Measurements from ENCODE around the gene ZNF677. TPM values are rescaled to one million over a fixed set of nuclear protein-coding genes. Genes with fewer than 3 reads are reported as not detected.
"Not testable (repeated sequence)": the region's sequence is repeated elsewhere in the genome, so short reads cannot be mapped to it uniquely, and the experiment has no call there.

Gene ZNF677
- total RNA-seq, 1 donor from 2014 or later, result 20.1 TPM

GRCh38 chr19:53196777-53197396 lies 57.8 kb downstream of the ZNF677 start:
- peak; percentile 98 for ATAC-seq
- DNase-seq (ENCODE audit: missing footprints), result peak; percentile 98
- intact Hi-C loops (cut with DNase I), result loop anchor here (1.0 to 10.0 kb wide), 6 partner anchors 57 to 550 kb away; partner anchors contain the start of genes ZNF677 and ZNF845

GRCh38 chr19:53195265-53195903 lies 59.3 kb downstream of the ZNF677 start:
- ATAC-seq (peak; percentile 46), DNase-seq (ENCODE audit: missing footprints) (no peak)
- intact Hi-C loops (cut with DNase I), result loop anchor here (5.0 to 10.0 kb wide), 5 partner anchors 118 to 552 kb away; partner anchors contain the start of gene ZNF845

GRCh38 chr19:53193535-53194222 lies 61.0 kb downstream of the ZNF677 start:
- DNase-seq (ENCODE audit: missing footprints) (no peak), ATAC-seq (no peak)
- intact Hi-C loops (cut with DNase I), result loop anchor here (10.0 kb wide), 1 partner anchor 141 kb away; the partner anchor contains the start of gene ZNF845

- ATAC-seq (peak; percentile 84), DNase-seq (ENCODE audit: missing footprints) (peak; percentile 92)
- intact Hi-C loops (cut with DNase I), result loop anchor here (10.0 kb wide), 1 partner anchor 142 kb away; the partner anchor contains the start of gene ZNF845
Observed at GRCh38 chr19:53192771-53193534, 61.7 kb downstream of the ZNF677 start, which contains the start of gene ZNF665. Gene ZNF665 (minus strand): TSS chr19:53193358. CDS start chr19:53182898, 10,460 bp downstream.

GRCh38 chr19:53190253-53190652 lies 64.4 kb downstream of the ZNF677 start:
- DNase-seq (ENCODE audit: missing footprints) (no peak), ATAC-seq (no peak)
- intact Hi-C loops (cut with DNase I), result loop anchor here (10.0 kb wide), 1 partner anchor 145 kb away; the partner anchor contains the start of gene ZNF845

- DNase-seq (ENCODE audit: missing footprints); ATAC-seq: not testable (repeated sequence)
- intact Hi-C loops (cut with DNase I), result loop anchor here (10.0 kb wide), 1 partner anchor 145 kb away; the partner anchor contains the start of gene ZNF845
Observed at GRCh38 chr19:53189691-53190198, 64.9 kb downstream of the ZNF677 start.

Other genes with a start within 250 kb of the ZNF677 start
- not detected for gene ERVV-1, start 241.0 kb downstream of the ZNF677 start, total RNA-seq
- not detected for gene ERVV-2, start 210.1 kb downstream of the ZNF677 start, total RNA-seq
- 16.5 TPM for gene ZNF160, start 151.5 kb downstream of the ZNF677 start, total RNA-seq
- 18.6 TPM for gene ZNF415, start 122.0 kb downstream of the ZNF677 start, total RNA-seq
- gene ZNF347, start 95.8 kb downstream of the ZNF677 start, total RNA-seq, result 5.1 TPM
- 0.73 TPM for gene ZNF665, start 61.5 kb downstream of the ZNF677 start, total RNA-seq
- gene VN1R2, start 3.4 kb upstream of the ZNF677 start, total RNA-seq, result not detected
- not detected for gene VN1R4, start 12.8 kb upstream of the ZNF677 start, total RNA-seq
- gene ZNF845, start 78.9 kb upstream of the ZNF677 start, total RNA-seq, result 3.7 TPM
- gene ZNF525, start 110.8 kb upstream of the ZNF677 start, total RNA-seq, result 4.8 TPM
- 4.6 TPM for gene ZNF765, start 140.3 kb upstream of the ZNF677 start, total RNA-seq
- 3.8 TPM for gene ZNF761, start 177.1 kb upstream of the ZNF677 start, total RNA-seq
- 1.1 TPM for gene ZNF813, start 212.9 kb upstream of the ZNF677 start, total RNA-seq